Peyer's patch (tissue), 4 donors: ENCODE data around the gene NRXN3.

Source experiments
- CTCF ChIP-seq, 6 experiments: fragments of 450-650 bp in 4 of 6; fragments of 200-600 bp in 2 of 6; sonication (generic) in 1 of 6; IDR thresholded peaks; one replicate each; pipeline ENCODE4 v1.5.1; 2017 to 2019; ENCODE audit warnings: antibody characterized with exemption in 6 of 6, mild to moderate bottlenecking in 3 of 6, moderate library complexity in 1 of 6
- POLR2A ChIP-seq, 2 donors: fragments of 450-650 bp; IDR thresholded peaks; one replicate each; pipeline ENCODE4 v1.5.1; 2017; ENCODE audit warnings: antibody characterized with exemption in 2 of 2, mild to moderate bottlenecking in 2 of 2, moderate library complexity in 2 of 2

- no peak for TF ChIP-seq CTCF (IDR thresholded peaks at IDR 0.05)
- no peak for TF ChIP-seq POLR2A (IDR thresholded peaks at IDR 0.05)
Measured at GRCh38 chr14:78612666-78613065, 442.5 kb downstream of the NRXN3 start.
